Measurements from ENCODE around the gene RECQL.

Gene RECQL

GRCh38 chr12:21518451-21518850 is 17.0 kb upstream of the RECQL start:
- Histone ChIP-seq H3K4me3 (replicated peaks; ENCODE audit: insufficient read depth, low read length) (no peak overlapping the region), H3K27ac (replicated peaks) (no peak overlapping the region), H3K27me3 (ENCODE audit: insufficient read depth, poor library complexity, severe bottlenecking) (no peaks in the 10 kb centered on the region)
- DNase-seq (ENCODE audit: low read depth in 1 of 2, low spot score in 1 of 2): no peak
- no peak for TF ChIP-seq SPI1 (IDR thresholded peaks at IDR 0.05; ENCODE audit: borderline replicate concordance, low read depth)
- no peak for TF ChIP-seq REST (IDR thresholded peaks at IDR 0.05; ENCODE audit: insufficient replicate concordance, low read depth)
- no peak for TF ChIP-seq GABPA (IDR thresholded peaks at IDR 0.05; ENCODE audit: low read depth)
- TF ChIP-seq CTCF (IDR thresholded peaks at IDR 0.05; ENCODE audit: insufficient read depth, low read length): no peak
- no peak for TF ChIP-seq POLR2AphosphoS5 (IDR thresholded peaks at IDR 0.05; ENCODE audit: low read depth)

- no peak for DNase-seq (ENCODE audit: low read depth in 1 of 2, low spot score in 1 of 2)
- TF ChIP-seq SPI1 (IDR thresholded peaks at IDR 0.05; ENCODE audit: borderline replicate concordance, low read depth) (no peak), CTCF (IDR thresholded peaks at IDR 0.05; ENCODE audit: insufficient read depth, low read length) (no peak), POLR2AphosphoS5 (IDR thresholded peaks at IDR 0.05; ENCODE audit: low read depth) (no peak), GABPA (IDR thresholded peaks at IDR 0.05; ENCODE audit: low read depth) (no peak), REST (IDR thresholded peaks at IDR 0.05; ENCODE audit: insufficient replicate concordance, low read depth) (no peak)
- Histone ChIP-seq H3K4me3 (replicated peaks; ENCODE audit: insufficient read depth, low read length) (no peak overlapping the region), H3K27ac (replicated peaks) (no peak overlapping the region), H3K27me3 (ENCODE audit: insufficient read depth, poor library complexity, severe bottlenecking) (no peaks in the 10 kb centered on the region)
Measured at GRCh38 chr12:21516281-21516680, 14.8 kb upstream of the RECQL start.

- no peak for TF ChIP-seq POLR2AphosphoS5 (IDR thresholded peaks at IDR 0.05; ENCODE audit: low read depth)
- TF ChIP-seq GABPA (IDR thresholded peaks at IDR 0.05; ENCODE audit: low read depth): no peak
- TF ChIP-seq CTCF (IDR thresholded peaks at IDR 0.05; ENCODE audit: insufficient read depth, low read length): no peak
- TF ChIP-seq REST (IDR thresholded peaks at IDR 0.05; ENCODE audit: insufficient replicate concordance, low read depth): no peak
- H3K27ac ChIP-seq (replicated peaks): no peak overlapping the region
- no peak for DNase-seq (ENCODE audit: low read depth in 1 of 2, low spot score in 1 of 2)
- no peak overlapping the region for H3K4me3 ChIP-seq (replicated peaks; ENCODE audit: insufficient read depth, low read length)
- no peaks in the 10 kb centered on the region for H3K27me3 ChIP-seq (ENCODE audit: insufficient read depth, poor library complexity, severe bottlenecking)
Measured at GRCh38 chr12:21509768-21510167, 8.3 kb upstream of the RECQL start.

All from HL-60 (cell line).